ENCODE measurements around the gene FIG4. TPM values are rescaled to one million over a fixed set of nuclear protein-coding genes. Genes with fewer than 3 reads are reported as not detected.

Gene FIG4
- polyA plus RNA-seq, 1 donor (not counting 4 experiments of a cell fraction or from before 2014, with no cell fraction given), result 12.8 TPM

DNA sequence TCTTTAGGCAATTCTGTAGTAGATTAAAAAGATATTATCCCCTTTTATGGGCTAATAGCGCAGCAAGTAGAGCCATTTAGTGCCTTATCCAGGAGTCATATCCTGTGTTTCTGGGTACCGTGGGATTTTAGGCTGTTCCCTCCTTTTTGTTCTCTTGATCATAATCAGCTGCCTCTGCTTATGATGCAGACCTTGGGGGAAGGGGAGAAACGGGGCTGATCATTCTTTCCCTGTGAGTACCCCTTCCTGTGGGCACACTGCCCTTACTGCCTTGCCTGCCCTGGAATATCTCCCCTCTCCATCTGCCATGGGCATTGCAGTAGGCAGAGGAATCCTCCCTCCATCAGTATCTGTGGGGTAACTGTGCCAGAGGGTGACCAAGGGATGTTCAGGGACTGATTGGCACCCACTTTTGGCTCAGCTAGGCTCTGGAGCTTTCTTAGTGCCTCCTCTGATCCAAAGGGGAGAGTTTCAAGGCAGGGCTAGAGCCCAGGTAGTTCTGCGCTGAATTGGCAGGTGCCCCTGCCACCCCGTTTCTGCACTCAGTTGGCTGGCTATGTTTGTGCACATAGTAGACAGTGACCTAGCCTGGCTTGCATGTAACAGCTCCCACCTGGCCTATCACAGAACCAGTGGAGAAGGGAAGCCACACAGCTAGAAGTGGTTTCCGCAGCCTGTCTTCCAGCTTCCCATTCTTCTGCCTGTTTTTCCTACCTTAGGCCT, 103.3 kb downstream of the FIG4 start:
- no peaks in the 10 kb centered on the region for H3K9me3 ChIP-seq (ENCODE audit: control insufficient read depth, low read depth, low read length)
- H3K4me3 ChIP-seq (ENCODE audit: control insufficient read depth in 2 of 3, extremely low read depth in 1 of 3, insufficient read depth in 2 of 3, low read depth in 1 of 3, low read length in 3 of 3), result peak overlapping the region in 1 of 3 experiments; percentile 36
- DNase-seq (ENCODE audit: low read depth, low spot score), result no peak
- H3K27me3 ChIP-seq (ENCODE audit: control insufficient read depth, extremely low read depth, insufficient read depth, low read length), result no peaks in the 10 kb centered on the region
- peak overlapping the region; percentile 85 for H3K4me2 ChIP-seq (ENCODE audit: control insufficient read depth, extremely low read depth, insufficient read depth, low read depth, low read length)
- H2AFZ ChIP-seq (ENCODE audit: control insufficient read depth, low read length), result peak overlapping the region; percentile 90
- peak overlapping the region; percentile 66 for H3K9ac ChIP-seq (ENCODE audit: control insufficient read depth, extremely low read depth, insufficient read depth, low read length)
- H3K4me1 ChIP-seq (ENCODE audit: control insufficient read depth, extremely low read depth, insufficient read depth, low read length), result peaks cover 24% of the 10 kb centered on the region
- H4K20me1 ChIP-seq (ENCODE audit: control insufficient read depth, extremely low read depth, insufficient read depth, low read length), result no peaks in the 10 kb centered on the region
- no peaks in the 10 kb centered on the region for H3K79me2 ChIP-seq (ENCODE audit: control insufficient read depth, insufficient read depth, low read length)
- peak overlapping the region; percentile 97 for H3K27ac ChIP-seq (ENCODE audit: control insufficient read depth, insufficient read depth, low read length)
- dilution Hi-C loops (cut with MboI; ENCODE audit: extremely low pct_ligation_motif_present, low sequenced_read_pairs), result no loop called here
- TF ChIP-seq EZH2 (IDR thresholded peaks at IDR 0.05; ENCODE audit: low read length) (no peak), CTCF (optimal IDR thresholded peaks at IDR 0.05 in 1 of 3, IDR thresholded peaks at IDR 0.05 in 1 of 3, conservative IDR thresholded peaks at IDR 0.05 in 1 of 3; ENCODE audit: extremely low read depth in 1 of 3, insufficient read depth in 2 of 3, low read length in 3 of 3) (no peak)
- peaks cover 4% of the 10 kb centered on the region for H3K9me1 ChIP-seq (ENCODE audit: control insufficient read depth, extremely low read depth, insufficient read depth, low read length)
- no peaks in the 10 kb centered on the region for H3K36me3 ChIP-seq (ENCODE audit: control insufficient read depth in 2 of 2, extremely low read depth in 1 of 2, insufficient read depth in 2 of 2, low read length in 2 of 2)
- peak; percentile 74 for FAIRE-seq

- DNase-seq (ENCODE audit: low read depth, low spot score) (no peak), FAIRE-seq (no peak)
- Histone ChIP-seq H3K9me1 (ENCODE audit: control insufficient read depth, extremely low read depth, insufficient read depth, low read length) (peaks cover 4% of the 10 kb centered on the region), H3K27me3 (ENCODE audit: control insufficient read depth, extremely low read depth, insufficient read depth, low read length) (no peaks in the 10 kb centered on the region), H3K79me2 (ENCODE audit: control insufficient read depth, insufficient read depth, low read length) (no peaks in the 10 kb centered on the region), H3K27ac (ENCODE audit: control insufficient read depth, insufficient read depth, low read length) (no peak overlapping the region), H3K9ac (ENCODE audit: control insufficient read depth, extremely low read depth, insufficient read depth, low read length) (no peak overlapping the region), H4K20me1 (ENCODE audit: control insufficient read depth, extremely low read depth, insufficient read depth, low read length) (no peaks in the 10 kb centered on the region), H3K4me1 (ENCODE audit: control insufficient read depth, extremely low read depth, insufficient read depth, low read length) (peaks cover 28% of the 10 kb centered on the region), H3K4me2 (ENCODE audit: control insufficient read depth, extremely low read depth, insufficient read depth, low read depth, low read length) (no peak overlapping the region), H3K36me3 (ENCODE audit: control insufficient read depth in 2 of 2, extremely low read depth in 1 of 2, insufficient read depth in 2 of 2, low read length in 2 of 2) (no peaks in the 10 kb centered on the region), H2AFZ (ENCODE audit: control insufficient read depth, low read length) (no peak overlapping the region), H3K4me3 (ENCODE audit: control insufficient read depth in 2 of 3, extremely low read depth in 1 of 3, insufficient read depth in 2 of 3, low read depth in 1 of 3, low read length in 3 of 3) (no peak overlapping the region), H3K9me3 (ENCODE audit: control insufficient read depth, low read depth, low read length) (no peaks in the 10 kb centered on the region)
- dilution Hi-C loops (cut with MboI; ENCODE audit: extremely low pct_ligation_motif_present, low sequenced_read_pairs), result no loop called here
- TF ChIP-seq CTCF (optimal IDR thresholded peaks at IDR 0.05 in 1 of 3, IDR thresholded peaks at IDR 0.05 in 1 of 3, conservative IDR thresholded peaks at IDR 0.05 in 1 of 3; ENCODE audit: extremely low read depth in 1 of 3, insufficient read depth in 2 of 3, low read length in 3 of 3) (no peak), EZH2 (IDR thresholded peaks at IDR 0.05; ENCODE audit: low read length) (no peak)
Observed at GRCh38 chr6:109795994-109796555, 105.0 kb downstream of the FIG4 start.
